Fibroblast of mammary gland (primary cell): Measurements from ENCODE around the gene STPG2.
A peak's percentile ranks its signal among the peaks of the same experiment; 100 is the strongest.

Source experiments
- DNase-seq: peaks from one replicate; pipeline ENCODE4 v3.0.0-alpha.2; 2010; ENCODE audit warnings: low read depth
- H3K4me3 ChIP-seq: 2 replicates; pipeline ENCODE4 v1.5.1; 2011; ENCODE audit warnings: low read depth, mild to moderate bottlenecking, low read length, moderate library complexity; ENCODE audit not compliant: control insufficient read depth
- CTCF ChIP-seq: conservative IDR thresholded peaks from 2 replicates; pipeline ENCODE4 v1.5.1; 2011; ENCODE audit warnings: low read depth, low read length, inconsistent platforms; ENCODE audit not compliant: control insufficient read depth, insufficient read depth

Gene STPG2

GRCh38 chr4:97762115-97762512 is 381.2 kb downstream of the STPG2 start:
- no peak overlapping the region for H3K4me3 ChIP-seq
- no peak for DNase-seq
- no peak for TF ChIP-seq CTCF

- DNase-seq: no peak
- TF ChIP-seq CTCF: no peak
These were observed 381.7 kb downstream of the STPG2 start for GRCh38 chr4:97761445-97762114.

DNA sequence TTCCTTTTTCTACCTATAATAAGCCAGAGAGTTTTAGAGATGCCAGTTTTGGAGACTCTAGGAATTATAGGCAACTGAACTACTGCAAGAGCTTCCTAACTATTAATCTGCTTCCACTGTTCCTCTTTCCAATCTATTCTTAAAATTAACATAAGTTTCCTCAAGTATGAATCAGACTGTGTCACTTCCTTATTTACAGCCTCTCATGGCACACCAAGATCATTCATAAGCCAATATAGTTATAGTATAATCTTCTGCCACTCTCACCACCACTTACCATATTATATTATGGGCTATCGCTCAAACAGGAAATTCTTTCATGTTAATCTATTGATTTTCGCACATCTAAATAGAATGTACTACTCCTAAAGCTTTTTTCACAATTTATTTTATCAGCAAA is 383.5 kb downstream of the STPG2 start:
- no peak for TF ChIP-seq CTCF
- no peak overlapping the region for H3K4me3 ChIP-seq
- DNase-seq: no peak

More at GRCh38 chr4:97761445-97762114, 381.7 kb downstream of the STPG2 start:
- no peak overlapping the region for H3K4me3 ChIP-seq

GRCh38 chr4:97752599-97752998 is 390.7 kb downstream of the STPG2 start:
- TF ChIP-seq CTCF: no peak
- no peak overlapping the region for H3K4me3 ChIP-seq
- no peak for DNase-seq

- TF ChIP-seq CTCF: no peak
- no peak overlapping the region for H3K4me3 ChIP-seq
- no peak for DNase-seq
These were observed 395.3 kb downstream of the STPG2 start for GRCh38 chr4:97747945-97748344.

- DNase-seq: peak; percentile 23
- TF ChIP-seq CTCF: peak; percentile 17
- H3K4me3 ChIP-seq: no peak overlapping the region
These were observed 422.3 kb downstream of the STPG2 start for GRCh38 chr4:97720869-97721432.
